ENCODE measurements around the gene TBPL1. TPM values are rescaled to one million over a fixed set of nuclear protein-coding genes. Genes with fewer than 3 reads are reported as not detected.

TBPL1 gene
- total RNA-seq, 6 donors from 2014 or later, result 2.6 to 18.0 (median 9.5) TPM

GRCh38 chr6:133955582-133956415 is 2.8 kb downstream of the TBPL1 start:
- peaks cover 31 to 38% (median 33%) of the 10 kb centered on the region in 4 donors for H3K4me1 ChIP-seq
- ATAC-seq (ENCODE audit: low FRiP score in 2 of 2) (no peak), DNase-seq (no peak)
- no peaks in the 10 kb centered on the region for H3K36me3 ChIP-seq
- TF ChIP-seq POLR2AphosphoS5 (IDR thresholded peaks at IDR 0.05) (no peak), CTCF (IDR thresholded peaks at IDR 0.05) (no peak), EP300 (IDR thresholded peaks at IDR 0.05) (no peak), POLR2A (IDR thresholded peaks at IDR 0.05) (no peak)
- H3K4me3 ChIP-seq, result no peak overlapping the region
- no peaks in the 10 kb centered on the region for H3K9me3 ChIP-seq
- no peak overlapping the region for H3K27ac ChIP-seq
- 80 to 85% methylated on average over 5 of the region's 5 CpGs for WGBS, 2 donors
- no peaks in the 10 kb centered on the region for H3K27me3 ChIP-seq

GRCh38 chr6:133956416-133957049 is 3.5 kb downstream of the TBPL1 start:
- WGBS, 2 donors, result 70 to 81% methylated on average over 3 of the region's 3 CpGs
- Histone ChIP-seq H3K4me1 (peaks cover 27 to 33% (median 29%) of the 10 kb centered on the region in 4 donors), H3K4me3 (no peak overlapping the region), H3K27ac (no peak overlapping the region), H3K27me3 (no peaks in the 10 kb centered on the region), H3K36me3 (no peaks in the 10 kb centered on the region), H3K9me3 (no peaks in the 10 kb centered on the region)
- TF ChIP-seq POLR2A (IDR thresholded peaks at IDR 0.05) (no peak), POLR2AphosphoS5 (IDR thresholded peaks at IDR 0.05) (no peak), CTCF (IDR thresholded peaks at IDR 0.05) (no peak), EP300 (IDR thresholded peaks at IDR 0.05) (no peak)
- ATAC-seq (ENCODE audit: low FRiP score in 2 of 2), result no peak
- no peak for DNase-seq

GRCh38 chr6:133957227-133957626 is 4.2 kb downstream of the TBPL1 start:
- H3K27ac ChIP-seq, result peak overlapping the region in 1 of 4 donors; percentile 34
- DNase-seq (no peak), ATAC-seq (ENCODE audit: low FRiP score in 2 of 2) (no peak)
- TF ChIP-seq POLR2AphosphoS5 (IDR thresholded peaks at IDR 0.05) (no peak), POLR2A (IDR thresholded peaks at IDR 0.05) (no peak), CTCF (IDR thresholded peaks at IDR 0.05) (no peak), EP300 (IDR thresholded peaks at IDR 0.05) (no peak)
- no peaks in the 10 kb centered on the region for H3K27me3 ChIP-seq
- H3K36me3 ChIP-seq, result no peaks in the 10 kb centered on the region
- 91 to 93% methylated on average over 4 of the region's 4 CpGs for WGBS, 2 donors
- H3K4me1 ChIP-seq, result peaks cover 25 to 35% (median 31%) of the 10 kb centered on the region in 4 donors
- no peak overlapping the region for H3K4me3 ChIP-seq
- H3K9me3 ChIP-seq, result no peaks in the 10 kb centered on the region

GRCh38 chr6:133957780-133958242 is 4.8 kb downstream of the TBPL1 start:
- ATAC-seq (ENCODE audit: low FRiP score in 2 of 2), result no peak
- Histone ChIP-seq H3K36me3 (no peaks in the 10 kb centered on the region), H3K4me3 (no peak overlapping the region), H3K9me3 (no peaks in the 10 kb centered on the region), H3K4me1 (peaks cover 25 to 35% (median 31%) of the 10 kb centered on the region in 4 donors), H3K27me3 (no peaks in the 10 kb centered on the region), H3K27ac (peak overlapping the region in 1 of 4 donors; percentile 34)
- DNase-seq, result no peak
- WGBS, 2 donors, result 58 to 76% methylated on average over 2 of the region's 2 CpGs
- TF ChIP-seq CTCF (IDR thresholded peaks at IDR 0.05) (no peak), EP300 (IDR thresholded peaks at IDR 0.05) (no peak), POLR2AphosphoS5 (IDR thresholded peaks at IDR 0.05) (no peak), POLR2A (IDR thresholded peaks at IDR 0.05) (no peak)
